DOHH2 (cell line): ENCODE measurements around the gene ACE.

ENCODE experiments used
- H3F3A ChIP-seq: fragments of 200-600 bp; sonication (generic), shearing (Covaris generic); 2 replicates; pipeline ENCODE4 v1.6.0; 2016; ENCODE audit warnings: antibody characterized with exemption, mild to moderate bottlenecking; ENCODE audit not compliant: control insufficient read depth, insufficient read depth
- H3K27ac ChIP-seq: fragments of 200-600 bp; sonication (generic); 2 replicates; pipeline ENCODE4 v1.5.1; 2014; ENCODE audit warnings: low read depth, mild to moderate bottlenecking, low read length, moderate library complexity
- H3K27me3 ChIP-seq: fragments of 200-600 bp; sonication (generic); 2 replicates; pipeline ENCODE4 v1.6.1; 2014; ENCODE audit warnings: mild to moderate bottlenecking, low read length, mixed read lengths; ENCODE audit not compliant: control insufficient read depth
- H3K36me3 ChIP-seq: fragments of 200-600 bp; sonication (generic); 2 replicates; pipeline ENCODE4 v1.6.1; 2014; ENCODE audit warnings: mild to moderate bottlenecking, low read length, moderate library complexity, mixed read lengths; ENCODE audit not compliant: control insufficient read depth
- H3K4me1 ChIP-seq: fragments of 200-600 bp; sonication (generic); 2 replicates; pipeline ENCODE4 v1.6.1; 2014; ENCODE audit warnings: mild to moderate bottlenecking, low read length, mixed read lengths; ENCODE audit not compliant: control insufficient read depth
- H3K4me2 ChIP-seq: fragments of 200-600 bp; sonication (generic); 2 replicates; pipeline ENCODE4 v1.6.0; 2014; ENCODE audit warnings: mild to moderate bottlenecking, low read length, moderate library complexity
- H3K4me3 ChIP-seq: fragments of 200-600 bp; sonication (generic); 2 replicates; pipeline ENCODE4 v1.5.1; 2014; ENCODE audit warnings: mild to moderate bottlenecking, low read length, mixed read lengths
- H3K79me2 ChIP-seq: fragments of 200-600 bp; sonication (generic); 2 replicates; pipeline ENCODE4 v1.6.1; 2014; ENCODE audit warnings: mild to moderate bottlenecking, low read length, mixed read lengths; ENCODE audit not compliant: control insufficient read depth
- H3K9me2 ChIP-seq: fragments of 200-600 bp; sonication (generic); replicated peaks from 2 replicates; pipeline ENCODE4 v1.6.1; 2014; ENCODE audit warnings: mild to moderate bottlenecking, low read length, mixed read lengths; ENCODE audit not compliant: control insufficient read depth
- H3K9me3 ChIP-seq: fragments of 200-600 bp; sonication (generic); 2 replicates; pipeline ENCODE4 v1.6.1; 2014; ENCODE audit warnings: antibody characterized with exemption, low read length, mixed read lengths; ENCODE audit not compliant: control insufficient read depth, insufficient read depth
- H4K20me1 ChIP-seq: fragments of 200-600 bp; sonication (generic); 2 replicates; pipeline ENCODE4 v1.6.0; 2014; ENCODE audit warnings: low read depth, mild to moderate bottlenecking, antibody characterized with exemption, low read length, moderate library complexity; ENCODE audit not compliant: control insufficient read depth, insufficient read depth
- EZH2phosphoT487 ChIP-seq: fragments of 200-600 bp; sonication (generic); IDR thresholded peaks from 2 replicates; pipeline ENCODE4 v1.6.1; 2017; ENCODE audit warnings: borderline replicate concordance, mild to moderate bottlenecking, antibody characterized with exemption, low read length, moderate library complexity, mixed read lengths
- TF ChIP-seq, protein P1 (sequence below): fragments of 200-600 bp; sonication (generic); IDR thresholded peaks from one replicate; pipeline ENCODE4 v1.5.1; 2014; ENCODE audit warnings: antibody characterized with exemption, mild to moderate bottlenecking, low read depth, low read length; ENCODE audit not compliant: poor library complexity, severe bottlenecking

The ACE gene

DNA sequence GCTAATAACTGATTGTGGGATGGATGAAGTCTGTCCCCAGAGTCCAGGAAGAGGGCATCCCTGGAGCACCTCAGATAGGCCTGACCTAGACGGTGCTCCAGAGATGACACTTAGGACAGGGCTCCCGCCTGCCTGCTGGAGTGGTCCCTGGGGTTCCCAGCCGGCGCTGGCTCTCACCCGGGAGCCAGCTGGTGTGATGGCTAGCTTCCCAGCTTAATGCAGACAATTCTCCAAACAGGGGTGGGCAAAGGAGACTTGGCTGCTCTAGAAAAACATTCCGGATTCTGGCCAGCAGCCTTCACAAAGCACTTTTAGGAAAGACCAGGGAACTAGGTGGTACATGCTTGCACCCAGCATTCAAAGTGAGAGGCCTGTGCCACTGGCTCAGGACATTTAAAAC is 18.6 kb downstream of the ACE start:
- H3F3A ChIP-seq, result no peaks in the 10 kb centered on the region
- no peaks in the 10 kb centered on the region for H3K4me1 ChIP-seq
- no peaks in the 10 kb centered on the region for H3K36me3 ChIP-seq
- H3K9me3 ChIP-seq, result no peaks in the 10 kb centered on the region
- no peaks in the 10 kb centered on the region for H3K79me2 ChIP-seq
- H3K4me2 ChIP-seq, result no peak overlapping the region
- H3K9me2 ChIP-seq, result no peaks in the 10 kb centered on the region
- no peak overlapping the region for H3K4me3 ChIP-seq
- no peaks in the 10 kb centered on the region for H4K20me1 ChIP-seq
- TF ChIP-seq, protein P1, sequence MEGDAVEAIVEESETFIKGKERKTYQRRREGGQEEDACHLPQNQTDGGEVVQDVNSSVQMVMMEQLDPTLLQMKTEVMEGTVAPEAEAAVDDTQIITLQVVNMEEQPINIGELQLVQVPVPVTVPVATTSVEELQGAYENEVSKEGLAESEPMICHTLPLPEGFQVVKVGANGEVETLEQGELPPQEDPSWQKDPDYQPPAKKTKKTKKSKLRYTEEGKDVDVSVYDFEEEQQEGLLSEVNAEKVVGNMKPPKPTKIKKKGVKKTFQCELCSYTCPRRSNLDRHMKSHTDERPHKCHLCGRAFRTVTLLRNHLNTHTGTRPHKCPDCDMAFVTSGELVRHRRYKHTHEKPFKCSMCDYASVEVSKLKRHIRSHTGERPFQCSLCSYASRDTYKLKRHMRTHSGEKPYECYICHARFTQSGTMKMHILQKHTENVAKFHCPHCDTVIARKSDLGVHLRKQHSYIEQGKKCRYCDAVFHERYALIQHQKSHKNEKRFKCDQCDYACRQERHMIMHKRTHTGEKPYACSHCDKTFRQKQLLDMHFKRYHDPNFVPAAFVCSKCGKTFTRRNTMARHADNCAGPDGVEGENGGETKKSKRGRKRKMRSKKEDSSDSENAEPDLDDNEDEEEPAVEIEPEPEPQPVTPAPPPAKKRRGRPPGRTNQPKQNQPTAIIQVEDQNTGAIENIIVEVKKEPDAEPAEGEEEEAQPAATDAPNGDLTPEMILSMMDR, result no peak
- TF ChIP-seq EZH2phosphoT487, result no peak
- H3K27me3 ChIP-seq, result no peaks in the 10 kb centered on the region
- H3K27ac ChIP-seq, result no peak overlapping the region

DNA sequence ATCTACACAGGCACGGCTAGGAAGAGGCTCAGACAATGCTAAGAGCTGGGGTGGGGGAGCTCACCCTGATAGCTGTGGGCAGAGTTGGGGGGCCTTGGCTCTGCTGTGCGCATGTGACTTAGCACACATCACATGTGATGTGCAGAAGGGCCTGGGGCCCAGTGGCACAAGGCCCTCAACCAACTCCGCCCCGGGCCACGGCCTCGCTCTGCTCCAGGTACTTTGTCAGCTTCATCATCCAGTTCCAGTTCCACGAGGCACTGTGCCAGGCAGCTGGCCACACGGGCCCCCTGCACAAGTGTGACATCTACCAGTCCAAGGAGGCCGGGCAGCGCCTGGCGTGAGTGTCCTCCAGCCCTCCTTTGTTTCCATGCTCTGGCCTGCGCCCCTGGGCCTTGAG is 19.3 kb downstream of the ACE start:
- Histone ChIP-seq H3K9me2 (no peaks in the 10 kb centered on the region), H3K4me1 (no peaks in the 10 kb centered on the region), H3K4me2 (no peak overlapping the region), H3K79me2 (no peaks in the 10 kb centered on the region), H3F3A (no peaks in the 10 kb centered on the region), H4K20me1 (no peaks in the 10 kb centered on the region), H3K9me3 (no peaks in the 10 kb centered on the region), H3K27ac (no peak overlapping the region), H3K4me3 (no peak overlapping the region), H3K36me3 (no peaks in the 10 kb centered on the region), H3K27me3 (no peaks in the 10 kb centered on the region)
- TF ChIP-seq, protein P1, result no peak
- no peak for TF ChIP-seq EZH2phosphoT487

DNA sequence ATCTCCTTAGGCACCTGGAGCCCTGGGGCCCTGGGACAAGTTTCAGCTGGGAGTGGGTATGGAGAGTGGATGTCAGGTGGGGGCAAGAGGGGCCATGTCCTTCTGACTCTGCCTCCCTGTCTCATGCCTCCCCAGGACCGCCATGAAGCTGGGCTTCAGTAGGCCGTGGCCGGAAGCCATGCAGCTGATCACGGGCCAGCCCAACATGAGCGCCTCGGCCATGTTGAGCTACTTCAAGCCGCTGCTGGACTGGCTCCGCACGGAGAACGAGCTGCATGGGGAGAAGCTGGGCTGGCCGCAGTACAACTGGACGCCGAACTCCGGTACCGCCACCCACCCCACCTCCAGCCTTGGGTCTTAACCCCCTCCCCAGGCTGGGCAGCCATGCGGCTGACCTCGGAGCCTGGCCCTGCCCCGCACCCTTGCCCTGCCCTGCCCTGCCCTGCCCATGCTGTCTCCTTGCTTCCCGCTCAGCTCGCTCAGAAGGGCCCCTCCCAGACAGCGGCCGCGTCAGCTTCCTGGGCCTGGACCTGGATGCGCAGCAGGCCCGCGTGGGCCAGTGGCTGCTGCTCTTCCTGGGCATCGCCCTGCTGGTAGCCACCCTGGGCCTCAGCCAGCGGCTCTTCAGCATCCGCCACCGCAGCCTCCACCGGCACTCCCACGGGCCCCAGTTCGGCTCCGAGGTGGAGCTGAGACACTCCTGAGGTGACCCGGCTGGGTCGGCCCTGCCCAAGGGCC is 20.0 kb downstream of the ACE start:
- Histone ChIP-seq H3K79me2 (no peaks in the 10 kb centered on the region), H3K4me1 (no peaks in the 10 kb centered on the region), H3K27me3 (no peaks in the 10 kb centered on the region), H3F3A (no peaks in the 10 kb centered on the region), H3K4me3 (no peak overlapping the region), H3K9me3 (no peaks in the 10 kb centered on the region), H3K27ac (no peak overlapping the region), H4K20me1 (no peaks in the 10 kb centered on the region), H3K36me3 (no peaks in the 10 kb centered on the region), H3K9me2 (no peaks in the 10 kb centered on the region), H3K4me2 (no peak overlapping the region)
- TF ChIP-seq, protein P1, result no peak
- TF ChIP-seq EZH2phosphoT487, result no peak
